Measurements from ENCODE around the gene ZNRF1. TPM values are rescaled to one million over a fixed set of nuclear protein-coding genes. Genes with fewer than 3 reads are reported as not detected.

The ZNRF1 gene
- total and polyA plus RNA-seq, 7 donors, result 10.6 to 33.0 (median 16.9) TPM

- Histone ChIP-seq H3K4me3 (no peak overlapping the region), H3K36me3 (no peaks in the 10 kb centered on the region), H3K9me3 (no peaks in the 10 kb centered on the region), H3K27ac (no peak overlapping the region), H3K27me3 (no peaks in the 10 kb centered on the region), H3K4me1 (peaks cover 0 to 70% (median 49%) of the 10 kb centered on the region in 4 donors)
- intact Hi-C loops (cut with DNase I), result loop anchor here (10.0 kb wide), 1 partner anchor 508 kb away; the partner anchor contains the start of gene GLG1
- 61 to 64% methylated on average over 14 of the region's 14 CpGs for WGBS, 2 donors
- no peak for DNase-seq
- TF ChIP-seq CTCF (IDR thresholded peaks at IDR 0.05) (no peak), EP300 (IDR thresholded peaks at IDR 0.05) (no peak), POLR2AphosphoS5 (IDR thresholded peaks at IDR 0.05) (no peak), POLR2A (IDR thresholded peaks at IDR 0.05) (no peak)
Observed at GRCh38 chr16:75112734-75113491, 114.1 kb downstream of the ZNRF1 start.

- intact Hi-C loops (cut with DNase I), result loop anchor here (10.0 kb wide), 1 partner anchor 509 kb away; the partner anchor contains the start of gene GLG1
- Histone ChIP-seq H3K27me3 (no peaks in the 10 kb centered on the region), H3K4me3 (no peak overlapping the region), H3K27ac (no peak overlapping the region), H3K9me3 (no peaks in the 10 kb centered on the region), H3K4me1 (peaks cover 0 to 62% (median 42%) of the 10 kb centered on the region in 4 donors), H3K36me3 (no peaks in the 10 kb centered on the region)
- TF ChIP-seq CTCF (IDR thresholded peaks at IDR 0.05), result no peak
- no peak for TF ChIP-seq POLR2A (IDR thresholded peaks at IDR 0.05)
- TF ChIP-seq EP300 (IDR thresholded peaks at IDR 0.05), result no peak
- no peak for TF ChIP-seq POLR2AphosphoS5 (IDR thresholded peaks at IDR 0.05)
- no peak for DNase-seq
- WGBS, 2 donors, result 88 to 93% methylated on average over 20 of the region's 20 CpGs
Observed at GRCh38 chr16:75113541-75114121, 114.8 kb downstream of the ZNRF1 start.

- Histone ChIP-seq H3K27me3 (no peaks in the 10 kb centered on the region), H3K4me3 (no peak overlapping the region), H3K27ac (no peak overlapping the region), H3K36me3 (no peaks in the 10 kb centered on the region), H3K4me1 (peaks cover 0 to 55% (median 35%) of the 10 kb centered on the region in 4 donors), H3K9me3 (no peaks in the 10 kb centered on the region)
- intact Hi-C loops (cut with DNase I), result loop anchor here (10.0 kb wide), 1 partner anchor 510 kb away; the partner anchor contains the start of gene GLG1
- WGBS, 2 donors, result 94 to 95% methylated on average over 44 of the region's 44 CpGs
- TF ChIP-seq POLR2AphosphoS5 (IDR thresholded peaks at IDR 0.05), result no peak
- TF ChIP-seq EP300 (IDR thresholded peaks at IDR 0.05), result no peak
- TF ChIP-seq POLR2A (IDR thresholded peaks at IDR 0.05), result no peak
- no peak for TF ChIP-seq CTCF (IDR thresholded peaks at IDR 0.05)
- no peak for DNase-seq
Observed at GRCh38 chr16:75114179-75114945, 115.5 kb downstream of the ZNRF1 start.

GRCh38 chr16:75114946-75115825 lies 116.4 kb downstream of the ZNRF1 start:
- Histone ChIP-seq H3K4me1 (peaks cover 0 to 47% (median 26%) of the 10 kb centered on the region in 4 donors), H3K4me3 (peak overlapping the region in 1 of 4 donors; percentile 59), H3K9me3 (no peaks in the 10 kb centered on the region), H3K36me3 (no peaks in the 10 kb centered on the region), H3K27me3 (no peaks in the 10 kb centered on the region), H3K27ac (no peak overlapping the region)
- intact Hi-C loops (cut with DNase I), result loop anchor here (10.0 kb wide), 1 partner anchor 510 kb away; the partner anchor contains the start of gene GLG1
- 89 to 93% methylated on average over 45 of the region's 45 CpGs for WGBS, 2 donors
- no peak for TF ChIP-seq CTCF (IDR thresholded peaks at IDR 0.05)
- TF ChIP-seq POLR2A (IDR thresholded peaks at IDR 0.05), result no peak
- no peak for TF ChIP-seq POLR2AphosphoS5 (IDR thresholded peaks at IDR 0.05)
- DNase-seq, result no peak
